Smooth muscle cell (in vitro differentiated cells): ENCODE data around the gene FTCDNL1. TPM values are rescaled to one million over a fixed set of nuclear protein-coding genes. Genes with fewer than 3 reads are reported as not detected.

ENCODE experiments used
- DNase-seq: peaks from one replicate; lab custom pipeline; 2025; ENCODE audit not compliant: unreplicated experiment; lab: John Stamatoyannopoulos, UW
- H2AFZ ChIP-seq: fragments of 200-600 bp; sonication (generic); 2 replicates; pipeline ENCODE4 v1.6.0; 2016; ENCODE audit warnings: antibody characterized with exemption, low read depth, mild to moderate bottlenecking
- H3F3A ChIP-seq: fragments of 200-600 bp; sonication (generic); 2 replicates; pipeline ENCODE4 v1.6.0; 2017; ENCODE audit warnings: antibody characterized with exemption, low read depth
- H3K27ac ChIP-seq: fragments of 200-600 bp; sonication (generic); 2 replicates; pipeline ENCODE4 v1.5.1; 2016; ENCODE audit warnings: low read depth, mild to moderate bottlenecking
- H3K27me3 ChIP-seq: fragments of 200-600 bp; sonication (generic); 2 replicates; pipeline ENCODE4 v1.6.1; 2016; ENCODE audit warnings: low read depth, mild to moderate bottlenecking
- H3K36me3 ChIP-seq: fragments of 200-600 bp; sonication (generic); 2 replicates; pipeline ENCODE4 v1.5.1; 2016; ENCODE audit warnings: low read depth
- H3K4me1 ChIP-seq: fragments of 200-600 bp; sonication (generic); 2 replicates; pipeline ENCODE4 v1.5.1; 2016; ENCODE audit warnings: low read depth
- H3K4me2 ChIP-seq: fragments of 200-600 bp; sonication (generic); 2 replicates; pipeline ENCODE4 v1.6.0; 2016; ENCODE audit warnings: mild to moderate bottlenecking
- H3K4me3 ChIP-seq: fragments of 200-600 bp; sonication (generic); 2 replicates; pipeline ENCODE4 v1.5.1; 2016; ENCODE audit warnings: mild to moderate bottlenecking
- H3K79me2 ChIP-seq: fragments of 200-600 bp; sonication (generic); 2 replicates; pipeline ENCODE4 v1.6.0; 2016; ENCODE audit warnings: low read depth, mild to moderate bottlenecking
- H3K9ac ChIP-seq: fragments of 200-600 bp; sonication (generic); 2 replicates; pipeline ENCODE4 v1.6.0; 2016; ENCODE audit warnings: low read depth
- H3K9me3 ChIP-seq: fragments of 200-600 bp; sonication (generic); replicated peaks from 2 replicates; pipeline ENCODE4 v1.5.1; 2016; ENCODE audit warnings: low read depth
- H4K20me1 ChIP-seq: fragments of 200-600 bp; sonication (generic); 2 replicates; pipeline ENCODE4 v1.6.0; 2016; ENCODE audit warnings: low read depth
- WGBS: methylation state at CpG from one replicate; pipeline ENCODE4 v1.1.7; 2016; ENCODE audit warnings: low lambda C conversion rate; 5-methylcytosine and 5-hydroxymethylcytosine counted together
- polyA plus RNA-seq: library from polyadenylated mRNA; unstranded; fragments of >200 nt; fragmentation: Nextera tagmentation; extraction: Ambion mirVana; gene quantifications from 2 replicates; pipeline ENCODE4 v1.2.1, GENCODE V29; 2016
- total RNA-seq: library from RNA; depleted of rRNA; stranded (reverse); fragments of >200 nt; gene quantifications from 2 replicates; pipeline ENCODE4 v1.2.3, GENCODE V29; 2014
- TF ChIP-seq, protein P1 (sequence below): fragments of 200-600 bp; sonication (generic); IDR thresholded peaks from 2 replicates; pipeline ENCODE4 v1.5.1; 2017; ENCODE audit warnings: borderline replicate concordance, mild to moderate bottlenecking, antibody characterized with exemption; ENCODE audit not compliant: insufficient read depth, poor library complexity, severe bottlenecking

FTCDNL1 gene
- total and polyA plus RNA-seq, 2 experiments from 2014 or later = 0.66 TPM; not detected in 1

DNA sequence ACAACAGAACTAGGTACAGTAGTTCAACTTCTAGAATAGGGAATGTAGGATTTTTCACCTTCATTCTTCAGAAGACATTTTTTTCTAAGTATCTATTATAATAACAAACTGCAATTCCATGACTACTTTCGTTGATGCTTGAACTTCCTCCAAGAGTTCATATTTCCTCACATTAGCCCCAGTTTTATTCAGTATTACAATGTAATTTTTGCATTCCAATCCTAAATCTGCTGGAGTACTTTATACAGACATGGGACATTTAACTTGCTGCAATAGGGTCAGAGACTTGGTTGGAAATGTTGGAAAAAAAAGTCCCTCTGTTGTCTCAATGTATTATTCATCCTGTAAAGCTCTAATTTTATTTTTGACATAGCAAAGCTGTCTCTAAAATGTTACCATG lies 19.6 kb upstream of the FTCDNL1 start:
- Histone ChIP-seq H3K27ac (no peak overlapping the region), H3F3A (no peaks in the 10 kb centered on the region), H3K4me3 (no peak overlapping the region), H3K79me2 (no peaks in the 10 kb centered on the region), H3K9ac (no peak overlapping the region), H2AFZ (no peak overlapping the region), H3K9me3 (no peaks in the 10 kb centered on the region), H4K20me1 (no peaks in the 10 kb centered on the region), H3K36me3 (no peaks in the 10 kb centered on the region), H3K4me1 (peaks cover 18% of the 10 kb centered on the region), H3K4me2 (no peak overlapping the region), H3K27me3 (peaks cover 12% of the 10 kb centered on the region)
- TF ChIP-seq, protein P1, sequence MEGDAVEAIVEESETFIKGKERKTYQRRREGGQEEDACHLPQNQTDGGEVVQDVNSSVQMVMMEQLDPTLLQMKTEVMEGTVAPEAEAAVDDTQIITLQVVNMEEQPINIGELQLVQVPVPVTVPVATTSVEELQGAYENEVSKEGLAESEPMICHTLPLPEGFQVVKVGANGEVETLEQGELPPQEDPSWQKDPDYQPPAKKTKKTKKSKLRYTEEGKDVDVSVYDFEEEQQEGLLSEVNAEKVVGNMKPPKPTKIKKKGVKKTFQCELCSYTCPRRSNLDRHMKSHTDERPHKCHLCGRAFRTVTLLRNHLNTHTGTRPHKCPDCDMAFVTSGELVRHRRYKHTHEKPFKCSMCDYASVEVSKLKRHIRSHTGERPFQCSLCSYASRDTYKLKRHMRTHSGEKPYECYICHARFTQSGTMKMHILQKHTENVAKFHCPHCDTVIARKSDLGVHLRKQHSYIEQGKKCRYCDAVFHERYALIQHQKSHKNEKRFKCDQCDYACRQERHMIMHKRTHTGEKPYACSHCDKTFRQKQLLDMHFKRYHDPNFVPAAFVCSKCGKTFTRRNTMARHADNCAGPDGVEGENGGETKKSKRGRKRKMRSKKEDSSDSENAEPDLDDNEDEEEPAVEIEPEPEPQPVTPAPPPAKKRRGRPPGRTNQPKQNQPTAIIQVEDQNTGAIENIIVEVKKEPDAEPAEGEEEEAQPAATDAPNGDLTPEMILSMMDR = no peak
- WGBS = 93% methylated on average over 1 of the region's 1 CpG
- DNase-seq = no peak

DNA sequence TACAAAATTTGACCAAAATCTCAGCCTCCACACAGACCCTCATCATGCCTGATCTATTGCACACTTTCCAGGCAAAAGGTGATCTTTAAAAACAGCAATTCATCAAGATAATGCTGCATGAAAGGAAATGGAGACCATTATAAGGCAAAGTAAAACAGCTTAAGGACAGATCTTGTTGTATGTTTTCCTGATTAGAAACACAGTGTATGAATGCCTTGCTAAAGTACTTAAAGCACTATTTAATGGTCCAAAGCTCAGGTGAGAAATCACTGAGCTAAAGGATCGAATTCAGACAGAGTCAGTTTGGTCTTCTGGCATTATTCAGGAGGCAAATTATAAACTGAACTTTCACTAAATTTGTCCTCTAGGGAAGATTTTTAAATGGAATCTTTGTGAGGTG lies 18.7 kb upstream of the FTCDNL1 start:
- Histone ChIP-seq H4K20me1 (no peaks in the 10 kb centered on the region), H3F3A (no peaks in the 10 kb centered on the region), H3K36me3 (no peaks in the 10 kb centered on the region), H3K4me2 (no peak overlapping the region), H3K4me3 (no peak overlapping the region), H3K9me3 (no peaks in the 10 kb centered on the region), H3K4me1 (peaks cover 18% of the 10 kb centered on the region), H2AFZ (no peak overlapping the region), H3K9ac (no peak overlapping the region), H3K27ac (no peak overlapping the region), H3K79me2 (no peaks in the 10 kb centered on the region), H3K27me3 (peaks cover 12% of the 10 kb centered on the region)
- 33% methylated on average over 1 of the region's 1 CpG for WGBS
- TF ChIP-seq, protein P1 = no peak
- DNase-seq = no peak

DNA sequence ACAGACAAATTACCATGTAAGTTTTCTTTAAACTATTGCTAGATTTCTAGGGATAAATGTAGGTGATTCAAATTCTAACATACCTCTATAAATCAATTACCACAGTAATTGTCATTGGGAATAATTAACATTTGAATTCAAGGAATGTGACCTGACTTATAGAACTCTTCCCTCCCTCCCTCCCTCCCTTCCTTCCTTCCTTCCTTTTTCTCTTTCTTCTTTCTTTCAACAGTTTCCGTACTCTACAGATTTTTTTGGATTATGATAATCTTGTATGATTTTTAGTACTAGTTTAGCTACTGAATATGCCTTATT lies 18.2 kb upstream of the FTCDNL1 start:
- TF ChIP-seq, protein P1 = no peak
- no peak overlapping the region for H2AFZ ChIP-seq
- H3K27ac ChIP-seq = no peak overlapping the region
- no peaks in the 10 kb centered on the region for H3K9me3 ChIP-seq
- H3K4me2 ChIP-seq = no peak overlapping the region
- no peaks in the 10 kb centered on the region for H3K79me2 ChIP-seq
- H4K20me1 ChIP-seq = no peaks in the 10 kb centered on the region
- H3K4me3 ChIP-seq = no peak overlapping the region
- DNase-seq = no peak
- H3K9ac ChIP-seq = no peak overlapping the region
- no peaks in the 10 kb centered on the region for H3F3A ChIP-seq
- WGBS = 20% methylated on average over 1 of the region's 1 CpG
- peaks cover 12% of the 10 kb centered on the region for H3K27me3 ChIP-seq
- H3K36me3 ChIP-seq = no peaks in the 10 kb centered on the region
- peaks cover 18% of the 10 kb centered on the region for H3K4me1 ChIP-seq

- 36% methylated on average over 5 of the region's 5 CpGs for WGBS
- Histone ChIP-seq H3K4me1 (peaks cover 18% of the 10 kb centered on the region), H3K36me3 (no peaks in the 10 kb centered on the region), H3K27ac (no peak overlapping the region), H3K27me3 (peaks cover 12% of the 10 kb centered on the region), H3K4me3 (no peak overlapping the region), H4K20me1 (no peaks in the 10 kb centered on the region), H3K79me2 (no peaks in the 10 kb centered on the region), H3K9me3 (no peaks in the 10 kb centered on the region), H3K4me2 (no peak overlapping the region), H2AFZ (no peak overlapping the region), H3K9ac (no peak overlapping the region), H3F3A (no peaks in the 10 kb centered on the region)
- no peak for DNase-seq
- TF ChIP-seq, protein P1 = no peak
These were observed 17.6 kb upstream of the FTCDNL1 start for GRCh38 chr2:199868431-199869226.
